HG02884 (cell line): Measurements from ENCODE around the gene MZT2B.
"Not testable (repeated sequence)": the region's sequence is repeated elsewhere in the genome, so short reads cannot be mapped to it uniquely, and the experiment has no call there.

Source experiments
- ATAC-seq: cut with Tn5 transposase; IDR thresholded peaks from one replicate; pipeline ENCODE4 v1.9.1; 2021; ENCODE audit warnings: mild to moderate bottlenecking, moderate library complexity; ENCODE audit not compliant: unreplicated experiment

MZT2B gene

GRCh38 chr2:130181880-130182682, at the start of gene MZT2B:
MZT2B (plus strand) TSS chr2:130182262; CDS start chr2:130182283, 21 bp downstream.
- peak; percentile 79 for ATAC-seq

GRCh38 chr2:130135692-130136541, 46.1 kb upstream of the MZT2B start:
- no peak for ATAC-seq

- ATAC-seq: not testable (repeated sequence)
Observed at GRCh38 chr2:130136546-130136945, 45.5 kb upstream of the MZT2B start.

GRCh38 chr2:130137118-130137517, 44.9 kb upstream of the MZT2B start:
- ATAC-seq: not testable (repeated sequence)

- not testable (repeated sequence) for ATAC-seq
Observed at GRCh38 chr2:130138326-130138725, 43.7 kb upstream of the MZT2B start.

GRCh38 chr2:130138841-130139251, 43.2 kb upstream of the MZT2B start:
- ATAC-seq: not testable (repeated sequence)

GRCh38 chr2:130139331-130140280, 42.5 kb upstream of the MZT2B start:
- ATAC-seq: not testable (repeated sequence)

GRCh38 chr2:130140516-130140915, 41.5 kb upstream of the MZT2B start:
- ATAC-seq: not testable (repeated sequence)

- not testable (repeated sequence) for ATAC-seq
Observed at GRCh38 chr2:130141002-130141401, 41.1 kb upstream of the MZT2B start.

- not testable (repeated sequence) for ATAC-seq
Observed at GRCh38 chr2:130141645-130142370, 40.3 kb upstream of the MZT2B start.

GRCh38 chr2:130142396-130143265, 39.4 kb upstream of the MZT2B start:
- ATAC-seq: not testable (repeated sequence)

GRCh38 chr2:130143266-130144039, 38.6 kb upstream of the MZT2B start:
- not testable (repeated sequence) for ATAC-seq

- peak; percentile 89 for ATAC-seq
Observed at GRCh38 chr2:130145006-130145414, 37.1 kb upstream of the MZT2B start, which contains the start of gene CCDC74B. CCDC74B (minus strand) TSS chr2:130145112; CDS start chr2:130144996, 116 bp downstream.

GRCh38 chr2:130148515-130148914, 33.5 kb upstream of the MZT2B start:
- ATAC-seq: not testable (repeated sequence)

- ATAC-seq: no peak
Observed at GRCh38 chr2:130150181-130151144, 31.6 kb upstream of the MZT2B start.

- ATAC-seq: not testable (repeated sequence)
Observed at GRCh38 chr2:130151145-130151512, 30.9 kb upstream of the MZT2B start.
